Caco-2 (cell line): ENCODE measurements around the gene AP2A2. TPM values are rescaled to one million over a fixed set of nuclear protein-coding genes. Genes with fewer than 3 reads are reported as not detected.

Source experiments
- BruUV-seq: library from RNA; stranded (reverse); fragments of 400-500 nt; replicated peaks from 2 replicates; lab custom pipeline; 2021; lab: Mats Ljungman, UMichigan
- CTCF ChIA-PET: fragments of 300-600 bp; sonication (Branson Sonifier 250); formaldehyde crosslinking; loops from one replicate; lab custom pipeline; 2022; ENCODE audit warnings: antibody characterized with exemption; lab: Charles Lee
- POLR2A ChIA-PET: fragments of 300-600 bp; sonication (Branson Sonifier 250); formaldehyde crosslinking; loops from one replicate; lab custom pipeline; 2022; ENCODE audit warnings: antibody characterized with exemption; lab: Charles Lee
- DNase-seq, 2 experiments: peaks; one replicate each; pipeline versions ENCODE4 v3.0.0 to v3.0.0-alpha.2; 2020 to 2022
- H3K27me3 ChIP-seq: replicated peaks from 2 replicates; pipeline ENCODE4 v1.6.0; 2011; ENCODE audit warnings: low read length; ENCODE audit not compliant: control insufficient read depth, insufficient read depth
- H3K36me3 ChIP-seq: 2 replicates; pipeline ENCODE4 v1.5.1; 2011; ENCODE audit warnings: low read length; ENCODE audit not compliant: control insufficient read depth, insufficient read depth
- H3K4me1 ChIP-seq: fragments of 250-450 bp; sonication (Bioruptor Pico); 2 replicates; pipeline ENCODE4 v1.5.1; 2020; ENCODE audit warnings: mild to moderate bottlenecking
- H3K4me3 ChIP-seq: 2 replicates; pipeline ENCODE4 v1.5.1; 2011; ENCODE audit warnings: low read depth, mild to moderate bottlenecking, control low read depth, low read length
- H3K9me3 ChIP-seq: fragments of 250-450 bp; sonication (Bioruptor Pico); 2 replicates; pipeline ENCODE4 v1.5.1; 2020; ENCODE audit warnings: mild to moderate bottlenecking, moderate library complexity
- H3K27ac Mint-ChIP-seq: one replicate; pipeline ENCODE4 v1.8.0; 2022; ENCODE audit warnings: mixed read lengths; ENCODE audit not compliant: unreplicated experiment
- H3K27me3 Mint-ChIP-seq: one replicate; pipeline ENCODE4 v1.8.0; 2022; ENCODE audit warnings: mixed read lengths; ENCODE audit not compliant: insufficient read depth, unreplicated experiment
- H3K36me3 Mint-ChIP-seq: one replicate; pipeline ENCODE4 v1.8.0; 2022; ENCODE audit warnings: mild to moderate bottlenecking, mixed read lengths; ENCODE audit not compliant: insufficient read depth, unreplicated experiment
- H3K4me1 Mint-ChIP-seq: one replicate; pipeline ENCODE4 v1.8.0; 2022; ENCODE audit warnings: low read depth, mixed read lengths; ENCODE audit not compliant: unreplicated experiment
- H3K4me3 Mint-ChIP-seq: one replicate; pipeline ENCODE4 v1.8.0; 2022; ENCODE audit warnings: mild to moderate bottlenecking, moderate library complexity, mixed read lengths; ENCODE audit not compliant: unreplicated experiment
- H3K9me3 Mint-ChIP-seq: one replicate; pipeline ENCODE4 v1.8.0; 2022; ENCODE audit warnings: mixed read lengths; ENCODE audit not compliant: unreplicated experiment
- CTCF ChIP-seq, 2 experiments: fragments of 200-600 bp in 1 of 2; IDR thresholded peaks; 1 replicate in 1 of 2; 2 replicates in 1 of 2; pipeline versions ENCODE4 v1.5.1 to v1.8.0; 2011 to 2022; ENCODE audit warnings: antibody characterized with exemption in 1 of 2, control low read depth in 1 of 2, inconsistent platforms in 1 of 2, low read depth in 1 of 2, low read length in 1 of 2, mild to moderate bottlenecking in 1 of 2, moderate library complexity in 1 of 2; ENCODE audit not compliant: insufficient read depth in 1 of 2, severe bottlenecking in 1 of 2, unreplicated experiment in 1 of 2
- intact Hi-C: fragments of 100-400 bp; cut with micrococcal nuclease; formaldehyde crosslinking; loops from one replicate; pipeline ENCODE4 v1.10.0; 2022; ENCODE audit not compliant: unreplicated experiment
- total RNA-seq: library from RNA; stranded (reverse); gene quantifications from 2 replicates; pipeline ENCODE4 v1.2.3, GENCODE V29; 2022

The AP2A2 gene
- total RNA-seq, 1 experiment from 2014 or later: 130 TPM

GRCh38 chr11:911031-911889 is 14.4 kb upstream of the AP2A2 start:
- CTCF ChIA-PET: interaction anchor here (0.6 to 1.5 kb wide), 6 partner anchors 13 to 144 kb away, joined by 3 to 6 read pairs (median 4); no protein-coding TSS in a partner anchor
- peak overlapping the region; percentile 84 for H3K4me3 Mint-ChIP-seq
- intact Hi-C loops: loop anchor here (1.0 kb wide), 1 partner anchor 41 kb away; no protein-coding TSS in a partner anchor
- H3K27me3 Mint-ChIP-seq: no peaks in the 10 kb centered on the region
- Histone ChIP-seq H3K4me1 (peaks cover 6% of the 10 kb centered on the region), H3K36me3 (peaks cover 1% of the 10 kb centered on the region; the same call in 1 of the 2 replicates), H3K27me3 (no peaks in the 10 kb centered on the region), H3K9me3 (no peaks in the 10 kb centered on the region), H3K4me3 (peak overlapping the region; percentile 93)
- H3K27ac Mint-ChIP-seq: peak overlapping the region; percentile 78
- peaks cover 6% of the 10 kb centered on the region for H3K4me1 Mint-ChIP-seq
- H3K36me3 Mint-ChIP-seq: peaks cover 17% of the 10 kb centered on the region
- peak in 1 of 2 experiments; percentile 15 for TF ChIP-seq CTCF (IDR thresholded peaks at IDR 0.05; ENCODE audit: insufficient read depth in 1 of 2, low read depth in 1 of 2, low read length in 1 of 2, severe bottlenecking in 1 of 2, unreplicated experiment in 1 of 2)
- BruUV-seq: TSS peak; percentile 92
- H3K9me3 Mint-ChIP-seq: no peaks in the 10 kb centered on the region
- no peak for DNase-seq
- POLR2A ChIA-PET: interaction anchor here (0.6 to 1.7 kb wide), 3 partner anchors 29 to 92 kb away, joined by 3 to 12 read pairs (median 3); no protein-coding TSS in a partner anchor

GRCh38 chr11:911890-912219 is 13.8 kb upstream of the AP2A2 start:
- ChIA-PET POLR2A (interaction anchor here (1.7 kb wide), 1 partner anchor 41 kb away, joined by 12 read pairs; no protein-coding TSS in a partner anchor), CTCF (interaction anchor here (0.6 kb wide), 1 partner anchor 86 kb away, joined by 3 read pairs; no protein-coding TSS in a partner anchor)
- H3K4me3 ChIP-seq: no peak overlapping the region
- Mint-ChIP-seq H3K4me1 (peaks cover 6% of the 10 kb centered on the region), H3K36me3 (peaks cover 12% of the 10 kb centered on the region), H3K4me3 (peak overlapping the region; percentile 84), H3K27me3 (no peaks in the 10 kb centered on the region), H3K27ac (peak overlapping the region; percentile 78), H3K9me3 (no peaks in the 10 kb centered on the region)
- intact Hi-C loops: loop anchor here (1.0 kb wide), 1 partner anchor 40 kb away; no protein-coding TSS in a partner anchor
- DNase-seq: no peak
- peaks cover 6% of the 10 kb centered on the region for H3K4me1 ChIP-seq
- no TSS peak for BruUV-seq
- H3K36me3 ChIP-seq: peaks cover 1% of the 10 kb centered on the region; the same call in 1 of the 2 replicates
- H3K9me3 ChIP-seq: no peaks in the 10 kb centered on the region
- TF ChIP-seq CTCF (IDR thresholded peaks at IDR 0.05; ENCODE audit: insufficient read depth in 1 of 2, low read depth in 1 of 2, low read length in 1 of 2, severe bottlenecking in 1 of 2, unreplicated experiment in 1 of 2): no peak
- no peaks in the 10 kb centered on the region for H3K27me3 ChIP-seq

GRCh38 chr11:912266-912665 is 13.4 kb upstream of the AP2A2 start:
- ChIA-PET POLR2A (interaction anchor here (1.7 kb wide), 1 partner anchor 40 kb away, joined by 12 read pairs; no protein-coding TSS in a partner anchor), CTCF (no interaction called here)
- Mint-ChIP-seq H3K27ac (no peak overlapping the region), H3K4me3 (no peak overlapping the region), H3K36me3 (peaks cover 12% of the 10 kb centered on the region), H3K27me3 (no peaks in the 10 kb centered on the region), H3K9me3 (no peaks in the 10 kb centered on the region), H3K4me1 (peaks cover 6% of the 10 kb centered on the region)
- peaks cover 1% of the 10 kb centered on the region; the same call in 1 of the 2 replicates for H3K36me3 ChIP-seq
- BruUV-seq: no TSS peak
- TF ChIP-seq CTCF (IDR thresholded peaks at IDR 0.05; ENCODE audit: insufficient read depth in 1 of 2, low read depth in 1 of 2, low read length in 1 of 2, severe bottlenecking in 1 of 2, unreplicated experiment in 1 of 2): no peak
- intact Hi-C loops: no loop called here
- H3K4me3 ChIP-seq: no peak overlapping the region
- no peaks in the 10 kb centered on the region for H3K9me3 ChIP-seq
- no peak for DNase-seq
- peaks cover 6% of the 10 kb centered on the region for H3K4me1 ChIP-seq
- no peaks in the 10 kb centered on the region for H3K27me3 ChIP-seq
